DMS153 (cell line): ENCODE measurements around the gene KNSTRN.

Experiments used
- DNase-seq: peaks from one replicate; lab custom pipeline; 2025; lab: John Stamatoyannopoulos, UW

Gene KNSTRN

DNA sequence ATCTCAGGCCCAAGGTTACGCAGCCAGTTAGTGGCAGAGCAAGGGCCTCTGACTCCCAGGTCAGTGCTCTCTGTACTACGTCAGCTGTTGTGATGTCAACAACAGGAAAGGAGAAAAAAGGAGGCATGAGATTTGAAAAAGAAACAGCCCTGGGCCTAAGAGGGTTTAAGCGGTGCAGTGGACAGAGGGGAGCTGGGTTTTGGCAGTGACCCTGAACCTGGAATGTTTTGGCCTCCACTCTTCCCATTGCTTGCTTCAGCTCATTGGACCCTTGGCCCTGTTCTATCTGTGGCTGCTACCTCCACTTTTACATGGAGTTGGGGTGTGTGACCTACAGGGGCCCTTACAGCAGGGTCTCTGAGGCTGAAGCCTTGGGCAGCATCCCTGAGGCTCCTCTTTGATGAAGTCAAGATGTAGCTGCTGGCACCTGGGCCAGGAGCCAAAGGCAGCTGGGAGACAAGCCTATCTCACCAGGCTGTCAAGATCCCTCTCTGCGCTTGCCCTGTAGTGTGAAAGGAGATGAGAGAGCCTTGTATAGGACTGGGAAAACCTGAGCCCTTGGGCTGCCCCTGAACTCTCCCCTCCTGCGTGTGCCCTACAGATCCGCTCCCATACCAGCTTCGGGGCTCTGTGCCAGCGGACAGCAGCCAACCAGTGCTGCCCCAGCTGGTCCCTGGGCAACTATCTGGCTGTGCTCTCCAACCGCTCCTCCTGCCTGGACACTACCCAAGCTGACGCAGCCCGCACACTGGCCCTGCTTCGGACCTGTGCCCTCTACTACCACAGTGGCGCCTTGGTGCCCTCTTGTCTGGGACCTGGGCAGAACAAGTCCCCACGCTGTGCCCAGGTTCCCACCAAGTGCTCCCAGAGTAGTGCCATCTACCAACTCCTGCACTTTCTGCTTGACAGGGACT, 15.8 kb upstream of the KNSTRN start:
- DNase-seq, result no peak

DNA sequence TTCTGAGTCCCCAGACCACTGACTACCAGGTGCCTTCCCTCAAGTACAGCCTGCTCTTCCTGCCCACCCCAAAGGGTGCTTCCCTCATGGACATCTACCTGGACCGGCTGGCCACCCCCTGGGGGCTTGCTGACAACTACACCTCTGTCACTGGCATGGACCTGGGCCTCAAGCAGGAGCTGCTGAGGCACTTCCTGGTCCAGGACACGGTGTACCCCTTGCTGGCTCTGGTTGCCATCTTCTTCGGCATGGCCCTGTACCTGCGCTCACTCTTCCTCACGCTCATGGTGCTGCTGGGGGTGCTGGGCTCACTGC, 15.2 kb upstream of the KNSTRN start:
- no peak for DNase-seq

DNA sequence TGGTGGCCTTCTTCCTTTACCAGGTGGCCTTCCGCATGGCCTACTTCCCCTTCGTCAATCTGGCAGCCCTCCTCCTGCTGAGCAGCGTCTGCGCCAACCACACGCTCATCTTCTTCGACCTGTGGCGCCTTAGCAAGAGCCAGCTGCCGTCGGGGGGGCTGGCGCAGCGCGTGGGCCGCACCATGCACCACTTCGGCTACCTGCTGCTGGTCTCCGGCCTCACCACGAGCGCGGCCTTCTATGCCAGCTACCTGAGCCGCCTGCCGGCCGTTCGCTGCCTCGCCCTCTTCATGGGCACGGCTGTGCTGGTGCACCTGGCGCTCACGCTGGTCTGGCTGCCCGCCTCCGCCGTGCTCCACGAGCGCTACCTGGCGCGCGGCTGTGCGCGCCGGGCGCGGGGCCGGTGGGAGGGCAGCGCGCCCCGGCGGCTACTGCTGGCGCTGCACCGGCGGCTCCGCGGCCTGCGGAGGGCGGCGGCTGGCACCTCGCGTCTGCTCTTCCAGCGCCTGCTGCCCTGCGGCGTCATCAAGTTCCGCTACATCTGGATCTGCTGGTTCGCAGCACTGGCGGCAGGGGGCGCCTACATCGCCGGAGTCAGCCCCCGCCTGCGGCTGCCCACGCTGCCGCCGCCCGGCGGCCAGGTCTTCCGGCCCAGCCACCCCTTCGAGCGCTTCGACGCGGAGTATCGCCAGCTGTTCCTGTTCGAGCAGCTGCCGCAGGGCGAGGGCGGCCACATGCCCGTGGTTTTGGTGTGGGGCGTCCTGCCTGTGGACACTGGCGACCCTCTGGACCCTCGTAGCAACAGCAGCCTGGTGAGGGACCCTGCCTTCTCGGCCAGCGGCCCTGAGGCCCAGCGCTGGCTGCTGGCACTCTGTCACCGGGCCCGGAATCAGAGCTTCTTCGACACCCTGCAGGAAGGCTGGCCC, 14.6 kb upstream of the KNSTRN start:
- DNase-seq, result peak; percentile 78

DNA sequence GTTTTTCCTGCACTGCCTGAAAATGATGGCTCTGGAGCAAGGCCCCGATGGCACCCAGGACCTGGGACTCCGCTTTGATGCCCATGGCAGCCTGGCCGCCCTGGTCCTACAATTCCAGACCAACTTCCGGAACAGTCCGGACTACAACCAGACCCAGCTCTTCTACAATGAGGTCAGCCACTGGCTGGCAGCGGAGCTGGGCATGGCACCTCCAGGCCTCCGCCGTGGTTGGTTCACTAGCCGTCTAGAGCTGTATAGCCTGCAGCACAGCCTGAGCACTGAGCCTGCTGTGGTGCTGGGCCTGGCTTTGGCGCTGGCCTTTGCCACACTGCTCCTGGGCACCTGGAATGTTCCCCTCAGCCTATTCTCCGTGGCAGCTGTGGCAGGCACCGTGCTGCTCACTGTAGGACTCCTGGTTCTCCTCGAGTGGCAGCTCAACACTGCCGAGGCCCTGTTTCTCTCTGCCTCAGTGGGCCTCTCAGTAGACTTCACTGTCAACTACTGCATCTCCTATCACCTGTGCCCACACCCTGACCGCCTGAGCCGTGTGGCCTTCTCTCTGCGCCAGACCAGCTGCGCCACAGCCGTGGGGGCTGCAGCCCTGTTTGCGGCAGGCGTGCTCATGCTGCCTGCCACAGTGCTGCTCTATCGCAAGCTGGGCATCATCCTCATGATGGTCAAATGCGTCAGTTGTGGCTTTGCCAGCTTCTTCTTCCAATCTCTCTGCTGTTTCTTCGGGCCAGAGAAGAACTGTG, 13.6 kb upstream of the KNSTRN start:
- DNase-seq, result no peak

DNA sequence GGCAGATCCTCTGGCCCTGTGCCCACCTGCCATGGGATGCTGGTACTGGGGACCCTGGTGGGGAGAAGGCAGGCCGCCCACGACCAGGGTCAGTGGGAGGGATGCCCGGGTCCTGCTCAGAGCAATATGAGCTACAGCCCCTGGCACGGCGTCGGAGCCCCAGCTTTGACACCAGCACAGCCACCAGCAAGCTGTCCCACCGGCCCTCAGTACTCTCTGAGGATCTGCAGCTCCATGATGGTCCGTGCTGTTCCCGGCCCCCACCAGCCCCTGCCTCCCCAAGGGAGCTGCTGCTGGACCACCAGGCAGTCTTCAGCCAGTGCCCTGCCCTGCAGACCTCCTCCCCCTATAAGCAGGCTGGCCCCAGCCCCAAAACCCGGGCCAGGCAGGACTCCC, 13.0 kb upstream of the KNSTRN start:
- DNase-seq, result no peak

DNA sequence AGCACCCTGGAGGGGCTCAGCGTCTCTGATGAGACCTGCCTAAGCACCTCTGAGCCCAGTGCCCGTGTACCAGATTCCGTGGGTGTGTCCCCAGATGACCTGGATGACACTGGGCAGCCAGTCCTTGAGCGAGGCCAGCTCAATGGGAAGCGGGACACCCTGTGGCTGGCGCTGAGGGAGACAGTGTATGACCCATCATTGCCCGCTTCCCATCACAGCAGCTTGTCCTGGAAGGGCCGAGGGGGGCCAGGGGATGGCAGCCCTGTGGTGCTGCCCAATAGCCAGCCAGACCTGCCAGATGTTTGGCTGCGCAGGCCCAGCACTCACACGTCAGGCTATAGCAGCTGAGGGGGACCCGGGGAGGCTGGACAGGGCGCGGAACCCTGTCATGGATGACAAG, 12.6 kb upstream of the KNSTRN start:
- no peak for DNase-seq

DNA sequence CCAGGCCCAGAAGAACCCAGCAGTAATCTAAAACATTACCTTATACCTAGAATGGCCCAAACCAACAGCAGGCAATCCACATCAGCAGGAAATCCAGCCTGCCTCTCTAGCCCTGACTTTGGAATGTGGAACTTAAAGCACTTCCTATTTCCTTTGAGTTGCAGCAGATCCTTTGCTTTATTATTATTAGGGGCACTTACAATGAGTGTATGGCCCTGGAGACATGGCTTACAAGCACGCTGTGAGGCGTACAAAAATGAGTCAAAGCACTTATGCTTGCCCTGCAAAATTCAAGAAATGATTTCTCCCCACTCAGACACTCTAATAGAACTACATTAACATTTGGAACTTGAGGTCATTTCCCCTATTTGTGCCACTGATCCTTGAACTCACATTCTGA, 9.5 kb upstream of the KNSTRN start:
- DNase-seq, result no peak

DNA sequence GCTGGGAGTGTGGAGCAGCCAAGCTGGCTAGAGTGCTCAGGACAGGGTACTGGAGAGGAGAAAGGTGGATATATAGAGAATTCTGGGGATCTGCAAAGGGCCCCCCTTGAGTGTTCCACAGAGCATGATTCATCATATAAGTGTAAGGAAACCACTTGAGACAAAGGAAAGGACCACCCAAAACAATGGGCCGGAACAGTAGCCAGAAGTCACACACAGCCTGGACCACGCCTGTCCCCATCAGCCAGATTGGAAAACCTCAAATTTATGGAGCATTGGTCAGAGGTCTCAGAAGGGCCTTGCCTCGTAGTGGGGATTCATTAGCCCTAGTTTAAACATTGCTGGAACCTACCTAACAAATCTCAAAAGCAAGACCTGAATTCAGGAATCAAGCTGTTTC, 4.9 kb upstream of the KNSTRN start:
- no peak for DNase-seq

DNA sequence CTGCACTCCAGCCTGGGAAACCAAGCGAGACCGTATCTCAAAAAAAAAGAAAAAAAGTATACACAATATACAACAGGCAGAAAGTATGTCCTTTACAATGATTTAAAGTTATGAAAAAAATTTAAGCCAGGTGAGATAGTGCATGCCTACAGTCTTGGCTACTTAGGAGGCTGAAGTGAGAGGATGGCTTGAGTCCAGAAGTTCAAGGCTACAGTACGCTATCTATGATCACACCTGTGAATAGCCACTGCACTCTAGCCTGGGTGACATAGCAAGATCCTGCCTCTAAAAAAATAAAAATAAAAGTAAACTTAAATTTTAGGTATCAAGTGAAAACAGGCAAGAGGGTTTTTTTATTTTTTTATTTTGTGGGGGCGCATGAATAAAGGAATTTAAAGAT, 3.1 kb upstream of the KNSTRN start:
- DNase-seq, result no peak

DNA sequence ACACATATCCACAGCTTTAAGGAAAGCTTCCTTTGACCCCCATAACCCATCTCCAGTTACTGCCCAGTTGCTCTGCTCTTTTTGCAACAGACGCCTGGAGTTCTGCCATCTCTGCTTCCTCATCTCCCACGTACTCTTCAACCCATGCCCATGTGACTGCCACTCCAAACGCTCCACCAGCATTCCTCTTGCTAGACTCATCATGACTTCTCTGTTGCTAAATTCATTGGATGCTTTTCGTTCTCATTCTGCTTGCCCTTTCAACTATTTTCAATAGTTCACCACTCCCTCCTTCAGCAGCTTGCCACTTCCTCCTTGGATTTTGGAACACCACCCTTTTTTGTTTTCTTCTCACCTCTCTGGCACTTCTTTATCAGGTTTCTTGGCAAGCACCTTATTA, 2.7 kb upstream of the KNSTRN start:
- DNase-seq, result no peak

DNA sequence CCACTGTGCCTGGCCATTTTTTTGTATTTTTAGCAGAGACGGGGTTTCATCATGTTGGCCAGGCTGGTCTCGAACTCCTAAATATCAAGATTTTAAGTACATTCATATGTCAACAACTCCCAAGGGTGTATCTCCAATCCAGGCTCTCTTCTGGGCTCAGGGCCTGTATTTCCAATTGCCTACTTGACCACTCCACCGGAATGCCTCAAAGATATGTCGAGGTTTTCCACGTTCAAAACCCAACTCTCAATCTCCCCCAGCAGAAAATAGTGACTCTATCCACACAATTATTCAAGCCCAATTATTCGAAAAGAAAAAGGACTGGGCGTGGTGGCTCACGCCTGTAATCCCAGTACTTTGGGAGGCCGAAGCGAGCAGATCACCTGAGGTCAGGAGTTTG, 1.9 kb upstream of the KNSTRN start:
- no peak for DNase-seq

DNA sequence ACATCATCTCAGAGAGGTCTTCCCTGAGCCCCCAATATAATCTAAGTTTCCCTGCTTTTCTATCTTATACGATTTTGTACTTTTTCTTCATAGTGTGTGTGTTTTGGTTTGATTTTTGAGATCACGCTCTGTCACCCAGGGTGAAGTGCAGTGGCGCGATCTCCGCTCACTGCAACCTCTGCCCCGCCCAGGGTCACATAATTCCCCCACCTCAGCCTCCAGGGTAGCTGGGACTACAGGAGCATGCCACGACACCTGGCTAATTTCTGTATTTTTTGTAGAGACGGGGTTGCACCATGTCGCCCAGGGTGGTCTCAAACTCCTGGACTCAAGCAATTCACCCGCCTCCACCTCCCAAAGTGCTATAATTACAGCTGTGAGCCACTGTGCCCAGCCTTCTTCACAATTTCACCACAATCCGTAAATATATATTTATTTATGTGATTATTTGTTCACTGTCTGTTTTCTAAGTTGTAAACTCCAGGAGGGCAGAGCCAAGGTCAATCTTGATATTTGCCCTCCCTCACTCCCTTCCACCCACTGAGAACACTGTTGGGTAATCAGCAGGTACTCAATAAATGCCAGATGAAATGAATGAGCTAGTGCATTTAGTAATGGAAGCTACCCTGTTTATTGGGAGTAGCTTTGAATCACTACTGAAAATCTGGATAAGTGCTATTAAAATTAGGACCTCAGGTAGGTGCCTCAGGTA, 547 bp upstream of the KNSTRN start:
- DNase-seq, result no peak

DNA sequence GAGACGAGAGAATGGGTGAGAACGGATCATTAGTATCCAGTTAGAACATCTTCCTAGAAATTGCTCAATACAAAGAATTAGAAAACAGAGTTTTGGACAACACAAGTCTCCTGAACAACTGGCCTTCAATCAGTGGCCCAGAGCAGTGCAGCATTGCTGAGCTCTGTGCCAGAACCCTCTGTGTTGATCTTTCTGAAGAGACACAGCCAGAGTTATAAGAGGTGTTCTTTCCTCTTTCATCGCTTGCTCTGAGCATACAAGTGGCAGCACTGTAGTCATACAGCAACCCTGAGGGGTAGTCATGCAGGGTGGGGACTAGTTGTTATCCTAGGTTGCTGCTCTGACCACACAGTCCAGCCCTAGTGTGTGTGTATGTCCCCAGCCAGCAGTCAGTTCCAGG, 4.0 kb downstream of the KNSTRN start:
- no peak for DNase-seq

DNA sequence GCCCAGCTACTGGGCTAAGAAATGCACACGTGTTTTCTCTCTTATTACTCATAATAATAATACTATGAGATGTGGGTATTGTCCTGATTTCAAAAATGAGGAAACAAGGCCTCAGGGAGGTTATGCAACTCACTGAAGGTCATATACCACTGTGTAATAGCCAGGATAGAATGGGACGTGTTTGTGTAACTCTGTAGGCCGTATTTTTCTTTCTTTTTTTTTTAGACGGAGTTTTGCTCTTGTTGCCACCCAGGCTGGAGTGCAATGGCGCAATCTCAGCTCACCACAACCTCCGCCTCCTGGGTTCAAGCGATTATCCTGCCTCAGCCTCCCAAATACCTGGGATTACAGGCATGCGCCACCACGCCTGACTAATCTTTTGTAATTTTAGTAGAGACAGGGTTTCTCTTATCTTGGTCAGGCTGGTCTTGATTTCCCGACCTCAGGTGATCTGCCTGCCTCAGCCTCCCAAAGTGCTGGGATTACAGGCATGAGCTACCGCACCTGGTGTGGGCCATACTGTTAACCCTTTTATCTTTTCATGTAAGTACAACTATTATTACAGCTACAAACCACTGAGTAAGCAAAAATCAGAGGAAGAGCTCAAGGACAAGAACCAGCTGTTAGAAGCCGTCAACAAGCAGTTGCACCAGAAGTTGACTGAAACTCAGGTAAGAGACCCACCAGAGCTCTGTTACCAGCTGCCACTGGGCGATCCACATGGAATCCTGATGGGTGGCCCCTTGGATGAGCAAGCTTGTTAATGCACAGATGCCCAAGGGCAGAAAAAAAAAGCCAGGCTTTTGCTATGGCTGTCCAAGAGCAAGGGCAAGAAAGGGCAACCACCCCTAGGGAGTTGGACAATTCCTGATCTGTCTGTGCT, 6.7 kb downstream of the KNSTRN start:
- no peak for DNase-seq

DNA sequence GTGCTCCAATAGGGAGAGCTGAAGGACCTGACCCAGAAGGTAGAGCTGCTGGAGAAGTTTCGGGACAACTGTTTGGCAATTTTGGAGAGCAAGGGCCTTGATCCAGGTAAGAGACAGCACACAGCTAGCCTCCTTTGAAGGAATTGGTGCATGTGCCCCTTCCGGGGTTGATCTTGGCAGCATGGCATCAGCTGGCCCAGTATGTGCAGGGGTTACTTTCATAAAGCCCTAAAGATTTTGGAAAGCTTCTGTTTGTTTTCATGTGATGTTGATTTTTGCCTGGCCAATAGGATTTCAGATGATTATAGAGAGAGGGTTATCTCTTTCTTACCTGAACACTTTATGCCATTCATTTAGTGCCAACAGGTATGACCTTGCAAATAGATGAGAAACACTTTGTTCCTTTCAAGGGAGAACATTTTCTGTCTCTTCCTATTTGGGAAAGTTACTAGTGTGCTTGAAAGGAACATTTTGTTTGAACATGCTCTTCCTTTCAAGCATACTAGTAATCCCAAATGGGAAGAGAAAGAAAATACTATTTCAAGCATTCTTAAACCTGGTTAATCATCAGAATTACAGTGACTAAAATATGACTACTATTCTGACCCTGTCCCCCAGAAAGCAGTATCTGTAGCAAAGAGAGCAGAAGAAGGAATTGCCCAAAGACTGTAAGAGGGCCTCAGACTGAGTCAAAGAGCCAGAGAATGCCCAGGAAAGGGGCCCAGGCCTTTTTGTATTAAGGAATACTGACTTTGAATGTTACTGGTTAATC, 7.5 kb downstream of the KNSTRN start:
- DNase-seq, result no peak

DNA sequence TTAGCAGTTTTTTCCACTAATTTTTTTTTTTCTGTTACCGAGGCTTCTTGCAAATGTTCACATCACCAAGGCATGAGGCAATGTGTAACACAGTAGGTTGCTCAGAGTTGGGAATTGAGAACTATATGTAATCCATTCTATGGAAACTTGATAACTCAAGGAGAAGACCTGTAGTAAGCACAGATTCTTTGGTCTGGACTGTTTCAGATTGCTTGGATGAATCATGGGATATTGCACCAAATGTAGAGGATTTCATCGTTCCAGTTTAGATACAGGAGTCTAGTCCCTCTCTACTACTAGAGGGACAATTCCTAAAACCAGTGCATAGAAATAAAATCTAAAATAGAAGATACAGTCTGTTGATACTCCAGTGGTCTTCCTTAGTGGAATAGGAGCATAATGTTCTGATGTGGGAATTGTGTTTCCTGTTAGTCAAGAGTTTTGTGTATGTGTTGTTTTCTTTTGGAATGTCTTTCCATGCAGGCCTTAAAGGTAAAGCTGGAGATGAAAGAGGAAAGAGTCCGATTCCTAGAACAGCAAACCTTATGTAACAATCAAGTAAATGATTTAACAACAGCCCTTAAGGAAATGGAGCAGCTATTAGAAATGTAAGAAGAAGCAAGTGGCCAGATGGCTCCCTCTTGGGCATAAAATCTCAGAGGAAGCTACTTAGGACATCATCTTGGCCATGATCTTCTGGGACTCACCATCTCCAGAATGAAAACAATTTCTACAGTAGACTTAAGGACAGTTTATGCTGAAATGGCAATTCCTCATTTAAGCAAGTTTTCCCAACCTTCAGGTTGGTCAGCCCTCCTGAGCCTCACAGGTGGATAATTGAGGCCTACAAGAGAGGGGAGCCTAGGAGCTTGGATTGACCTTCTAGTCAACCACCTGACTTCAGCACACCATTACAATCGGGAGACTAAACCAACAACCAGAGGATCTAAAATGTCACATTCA, 10.7 kb downstream of the KNSTRN start:
- DNase-seq, result no peak

DNA sequence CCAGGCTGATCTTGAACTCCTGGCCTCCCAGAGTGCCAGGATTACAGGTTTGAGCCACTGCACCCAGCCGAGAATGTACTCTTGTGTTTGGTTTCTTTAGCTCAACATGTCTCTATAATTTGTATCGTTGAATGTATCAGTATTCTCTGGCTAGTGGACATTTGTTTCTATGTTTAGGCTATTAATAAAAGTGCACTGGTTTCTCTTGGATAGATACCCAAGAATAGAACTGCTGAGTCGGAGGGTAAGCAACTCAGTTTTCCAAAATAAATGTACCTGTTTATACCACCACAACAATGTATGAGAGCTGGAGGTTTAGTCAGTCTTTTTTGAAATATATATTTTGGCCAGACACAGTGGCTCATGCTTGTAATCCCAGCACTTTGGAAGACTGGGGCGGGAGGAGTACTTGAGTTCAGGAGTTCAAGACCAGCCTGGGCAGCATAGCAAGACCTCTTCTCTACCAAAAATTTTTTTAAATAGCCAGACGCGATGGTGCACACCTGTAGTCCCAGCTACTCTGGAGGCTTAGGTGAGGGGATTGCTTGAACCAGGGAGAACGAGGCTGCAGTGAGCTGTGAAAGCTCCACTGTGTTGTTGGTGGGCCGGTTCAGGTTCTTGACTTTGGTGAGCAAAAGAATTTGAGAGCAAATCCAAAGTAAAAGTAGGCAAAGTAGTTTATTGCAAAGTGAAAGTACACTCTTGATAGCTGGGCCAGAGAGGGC, 15.3 kb downstream of the KNSTRN start:
- DNase-seq, result no peak

DNA sequence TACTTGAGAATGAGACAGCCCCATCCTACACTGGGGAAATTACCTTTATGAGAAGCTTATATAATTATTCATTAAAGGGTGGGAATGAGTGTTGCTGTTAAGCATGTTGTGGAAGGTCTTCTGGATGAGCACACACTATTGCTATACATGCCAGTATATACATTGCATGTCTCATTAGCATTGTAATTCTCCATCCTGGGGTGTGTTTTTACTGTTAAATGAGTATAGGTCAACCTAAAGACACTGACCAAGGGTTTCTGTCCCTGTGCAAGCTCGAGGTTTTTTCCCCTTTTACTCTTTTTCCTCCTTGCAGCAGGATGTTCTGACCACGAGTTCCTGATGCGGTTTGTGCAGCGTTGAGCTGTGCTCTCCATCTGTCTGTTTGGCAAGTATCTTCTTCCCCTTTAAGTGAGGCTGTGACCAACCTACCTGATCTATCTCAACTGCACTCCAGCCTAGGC, 15.9 kb downstream of the KNSTRN start:
- DNase-seq, result no peak
